Smooth muscle cell (in vitro differentiated cells): ENCODE data around the gene ERC1. TPM values are rescaled to one million over a fixed set of nuclear protein-coding genes. Genes with fewer than 3 reads are reported as not detected.

Experiments used
- DNase-seq: peaks from one replicate; lab custom pipeline; 2025; ENCODE audit not compliant: unreplicated experiment; lab: John Stamatoyannopoulos, UW
- H2AFZ ChIP-seq: fragments of 200-600 bp; sonication (generic); 2 replicates; pipeline ENCODE4 v1.6.0; 2016; ENCODE audit warnings: antibody characterized with exemption, low read depth, mild to moderate bottlenecking
- H3F3A ChIP-seq: fragments of 200-600 bp; sonication (generic); 2 replicates; pipeline ENCODE4 v1.6.0; 2017; ENCODE audit warnings: antibody characterized with exemption, low read depth
- H3K27ac ChIP-seq: fragments of 200-600 bp; sonication (generic); 2 replicates; pipeline ENCODE4 v1.5.1; 2016; ENCODE audit warnings: low read depth, mild to moderate bottlenecking
- H3K27me3 ChIP-seq: fragments of 200-600 bp; sonication (generic); 2 replicates; pipeline ENCODE4 v1.6.1; 2016; ENCODE audit warnings: low read depth, mild to moderate bottlenecking
- H3K36me3 ChIP-seq: fragments of 200-600 bp; sonication (generic); 2 replicates; pipeline ENCODE4 v1.5.1; 2016; ENCODE audit warnings: low read depth
- H3K4me1 ChIP-seq: fragments of 200-600 bp; sonication (generic); 2 replicates; pipeline ENCODE4 v1.5.1; 2016; ENCODE audit warnings: low read depth
- H3K4me2 ChIP-seq: fragments of 200-600 bp; sonication (generic); 2 replicates; pipeline ENCODE4 v1.6.0; 2016; ENCODE audit warnings: mild to moderate bottlenecking
- H3K4me3 ChIP-seq: fragments of 200-600 bp; sonication (generic); 2 replicates; pipeline ENCODE4 v1.5.1; 2016; ENCODE audit warnings: mild to moderate bottlenecking
- H3K79me2 ChIP-seq: fragments of 200-600 bp; sonication (generic); 2 replicates; pipeline ENCODE4 v1.6.0; 2016; ENCODE audit warnings: low read depth, mild to moderate bottlenecking
- H3K9ac ChIP-seq: fragments of 200-600 bp; sonication (generic); 2 replicates; pipeline ENCODE4 v1.6.0; 2016; ENCODE audit warnings: low read depth
- H3K9me3 ChIP-seq: fragments of 200-600 bp; sonication (generic); replicated peaks from 2 replicates; pipeline ENCODE4 v1.5.1; 2016; ENCODE audit warnings: low read depth
- H4K20me1 ChIP-seq: fragments of 200-600 bp; sonication (generic); 2 replicates; pipeline ENCODE4 v1.6.0; 2016; ENCODE audit warnings: low read depth
- WGBS: methylation state at CpG from one replicate; pipeline ENCODE4 v1.1.7; 2016; ENCODE audit warnings: low lambda C conversion rate; 5-methylcytosine and 5-hydroxymethylcytosine counted together
- polyA plus RNA-seq: library from polyadenylated mRNA; unstranded; fragments of >200 nt; fragmentation: Nextera tagmentation; extraction: Ambion mirVana; gene quantifications from 2 replicates; pipeline ENCODE4 v1.2.1, GENCODE V29; 2016
- total RNA-seq: library from RNA; depleted of rRNA; stranded (reverse); fragments of >200 nt; gene quantifications from 2 replicates; pipeline ENCODE4 v1.2.3, GENCODE V29; 2014
- TF ChIP-seq, protein P1 (sequence below): fragments of 200-600 bp; sonication (generic); IDR thresholded peaks from 2 replicates; pipeline ENCODE4 v1.5.1; 2017; ENCODE audit warnings: borderline replicate concordance, mild to moderate bottlenecking, antibody characterized with exemption; ENCODE audit not compliant: insufficient read depth, poor library complexity, severe bottlenecking

Gene ERC1
- total and polyA plus RNA-seq, 2 experiments from 2014 or later = 13.8 to 17.6 TPM

DNA sequence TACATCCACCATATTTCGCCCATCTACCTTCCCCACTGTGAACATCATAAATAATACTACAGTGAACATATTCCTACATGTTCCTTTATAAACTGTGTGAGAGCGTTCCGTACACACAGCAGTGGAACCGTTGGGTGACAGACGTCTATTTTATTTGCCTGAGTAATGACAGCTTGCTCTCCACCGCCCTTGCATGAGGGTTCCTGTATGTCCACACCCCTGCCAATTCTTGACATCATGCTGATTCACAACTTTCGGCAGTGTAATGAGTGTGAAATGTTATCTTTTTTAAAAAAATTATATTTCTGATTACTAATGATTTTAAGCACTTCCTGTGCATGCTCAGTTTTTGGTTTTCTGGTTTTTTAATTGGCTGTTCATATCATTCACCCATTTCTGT lies 37.2 kb upstream of the ERC1 start:
- H3K27me3 ChIP-seq = no peaks in the 10 kb centered on the region
- H3K36me3 ChIP-seq = no peaks in the 10 kb centered on the region
- H4K20me1 ChIP-seq = no peaks in the 10 kb centered on the region
- no peak overlapping the region for H2AFZ ChIP-seq
- no peaks in the 10 kb centered on the region for H3K79me2 ChIP-seq
- no peak for DNase-seq
- no peaks in the 10 kb centered on the region for H3K9me3 ChIP-seq
- no peaks in the 10 kb centered on the region for H3K4me1 ChIP-seq
- no peak overlapping the region for H3K4me3 ChIP-seq
- no peak overlapping the region for H3K4me2 ChIP-seq
- TF ChIP-seq, protein P1, sequence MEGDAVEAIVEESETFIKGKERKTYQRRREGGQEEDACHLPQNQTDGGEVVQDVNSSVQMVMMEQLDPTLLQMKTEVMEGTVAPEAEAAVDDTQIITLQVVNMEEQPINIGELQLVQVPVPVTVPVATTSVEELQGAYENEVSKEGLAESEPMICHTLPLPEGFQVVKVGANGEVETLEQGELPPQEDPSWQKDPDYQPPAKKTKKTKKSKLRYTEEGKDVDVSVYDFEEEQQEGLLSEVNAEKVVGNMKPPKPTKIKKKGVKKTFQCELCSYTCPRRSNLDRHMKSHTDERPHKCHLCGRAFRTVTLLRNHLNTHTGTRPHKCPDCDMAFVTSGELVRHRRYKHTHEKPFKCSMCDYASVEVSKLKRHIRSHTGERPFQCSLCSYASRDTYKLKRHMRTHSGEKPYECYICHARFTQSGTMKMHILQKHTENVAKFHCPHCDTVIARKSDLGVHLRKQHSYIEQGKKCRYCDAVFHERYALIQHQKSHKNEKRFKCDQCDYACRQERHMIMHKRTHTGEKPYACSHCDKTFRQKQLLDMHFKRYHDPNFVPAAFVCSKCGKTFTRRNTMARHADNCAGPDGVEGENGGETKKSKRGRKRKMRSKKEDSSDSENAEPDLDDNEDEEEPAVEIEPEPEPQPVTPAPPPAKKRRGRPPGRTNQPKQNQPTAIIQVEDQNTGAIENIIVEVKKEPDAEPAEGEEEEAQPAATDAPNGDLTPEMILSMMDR = no peak
- no peak overlapping the region for H3K27ac ChIP-seq
- 86% methylated on average over 7 of the region's 7 CpGs for WGBS
- H3F3A ChIP-seq = no peaks in the 10 kb centered on the region
- no peak overlapping the region for H3K9ac ChIP-seq

DNA sequence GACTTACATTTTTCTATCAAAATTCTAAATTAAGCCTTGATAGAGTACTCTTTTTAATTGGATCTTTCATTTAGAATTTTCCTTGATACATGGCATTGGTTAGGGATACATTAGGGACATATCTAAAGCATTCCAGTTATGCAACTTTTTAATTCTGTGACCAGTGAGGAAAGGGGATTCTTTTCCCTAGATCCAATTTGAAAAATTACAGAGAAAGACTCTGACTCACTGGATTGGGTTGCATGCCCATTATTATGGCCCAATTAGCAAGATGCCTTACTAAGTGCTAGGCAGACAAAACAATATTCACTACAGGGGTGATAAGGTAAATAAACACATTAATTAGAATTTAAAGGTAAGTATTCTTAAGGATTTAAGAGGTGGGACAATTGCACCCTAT lies 36.3 kb upstream of the ERC1 start:
- H3K4me2 ChIP-seq = no peak overlapping the region
- H3K4me1 ChIP-seq = no peaks in the 10 kb centered on the region
- H3K79me2 ChIP-seq = no peaks in the 10 kb centered on the region
- H3K9me3 ChIP-seq = no peaks in the 10 kb centered on the region
- H2AFZ ChIP-seq = no peak overlapping the region
- no peak overlapping the region for H3K4me3 ChIP-seq
- H3K27ac ChIP-seq = no peak overlapping the region
- H3F3A ChIP-seq = no peaks in the 10 kb centered on the region
- no peak for DNase-seq
- H3K27me3 ChIP-seq = no peaks in the 10 kb centered on the region
- TF ChIP-seq, protein P1 = no peak
- no peaks in the 10 kb centered on the region for H3K36me3 ChIP-seq
- H3K9ac ChIP-seq = no peak overlapping the region
- no peaks in the 10 kb centered on the region for H4K20me1 ChIP-seq

DNA sequence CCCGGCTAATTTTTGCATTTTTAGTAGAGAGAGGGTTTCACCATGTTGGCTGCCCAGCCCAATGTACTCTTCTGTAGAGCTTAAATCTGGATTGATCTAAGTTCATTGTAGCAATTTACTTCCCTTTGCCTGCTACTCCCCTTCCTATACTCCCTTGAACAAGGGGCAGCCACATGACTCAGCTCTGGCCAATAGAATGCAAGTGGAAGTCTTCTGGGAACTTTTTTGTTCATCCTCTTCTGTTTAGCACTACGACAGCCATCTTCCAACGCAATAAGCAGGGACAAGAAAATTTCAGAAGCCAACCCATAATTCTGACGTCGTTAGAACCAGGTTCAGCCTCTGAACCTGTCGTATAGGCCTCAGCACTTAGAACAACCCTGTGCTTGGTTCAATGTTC lies 35.1 kb upstream of the ERC1 start:
- no peaks in the 10 kb centered on the region for H3K9me3 ChIP-seq
- no peak for DNase-seq
- H2AFZ ChIP-seq = no peak overlapping the region
- WGBS = 94% methylated on average over 6 of the region's 6 CpGs
- H3K9ac ChIP-seq = no peak overlapping the region
- no peak overlapping the region for H3K4me3 ChIP-seq
- no peaks in the 10 kb centered on the region for H3K36me3 ChIP-seq
- H3F3A ChIP-seq = no peaks in the 10 kb centered on the region
- no peaks in the 10 kb centered on the region for H3K27me3 ChIP-seq
- no peak overlapping the region for H3K27ac ChIP-seq
- TF ChIP-seq, protein P1 = no peak
- H4K20me1 ChIP-seq = no peaks in the 10 kb centered on the region
- H3K4me2 ChIP-seq = no peak overlapping the region
- no peaks in the 10 kb centered on the region for H3K79me2 ChIP-seq
- no peaks in the 10 kb centered on the region for H3K4me1 ChIP-seq

DNA sequence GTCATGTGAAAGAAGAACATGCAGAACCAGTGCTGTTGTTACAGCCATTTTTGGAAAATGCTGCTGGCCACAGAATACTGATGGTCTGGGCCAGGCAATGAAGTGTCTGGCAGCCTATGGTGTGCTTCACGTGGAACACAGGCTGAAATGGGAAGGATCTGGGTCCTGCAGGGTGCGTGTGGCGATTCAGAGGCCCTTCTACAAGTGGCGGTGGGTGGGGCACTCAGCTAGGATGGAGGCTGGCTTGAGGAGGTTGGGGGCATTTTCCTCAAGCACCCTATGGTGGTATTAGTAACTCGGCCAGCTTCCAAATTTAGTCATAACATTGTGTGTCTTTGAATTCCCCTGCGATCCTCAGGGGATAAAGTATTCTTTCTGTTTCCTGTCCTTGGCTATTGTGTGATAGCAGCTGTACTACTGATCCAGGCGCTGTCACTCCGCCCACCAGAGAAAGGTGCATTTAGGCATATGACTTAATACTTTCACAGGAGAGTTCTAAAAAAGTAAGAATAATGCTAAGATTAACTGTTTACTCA lies 32.4 kb upstream of the ERC1 start:
- Histone ChIP-seq H3K4me3 (no peak overlapping the region), H3K4me2 (no peak overlapping the region), H2AFZ (no peak overlapping the region), H3F3A (no peaks in the 10 kb centered on the region), H3K27ac (no peak overlapping the region), H3K27me3 (no peaks in the 10 kb centered on the region), H4K20me1 (no peaks in the 10 kb centered on the region), H3K79me2 (no peaks in the 10 kb centered on the region), H3K4me1 (no peaks in the 10 kb centered on the region), H3K9me3 (no peaks in the 10 kb centered on the region), H3K36me3 (no peaks in the 10 kb centered on the region), H3K9ac (no peak overlapping the region)
- DNase-seq = no peak
- TF ChIP-seq, protein P1 = no peak
- 73% methylated on average over 8 of the region's 8 CpGs for WGBS
